Right lobe of liver (tissue), 6 donors: ENCODE measurements around the gene PTOV1. TPM values are rescaled to one million over a fixed set of nuclear protein-coding genes. Genes with fewer than 3 reads are reported as not detected.

ENCODE experiments used
- ATAC-seq, 4 donors: fragments of 200-7000 bp; cut with Tn5 transposase; one replicate each; pipeline ENCODE4 v1.9.1; 2020; ENCODE audit warnings: mild to moderate bottlenecking in 4 of 4, moderate library complexity in 4 of 4
- DNase-seq, 3 donors: peaks; one replicate each; pipeline ENCODE4 v3.0.0-alpha.2; 2020
- H3K27ac ChIP-seq, 3 donors: fragments of 200-600 bp; one replicate each; pipeline ENCODE4 v1.8.0; 2022
- H3K27me3 ChIP-seq, 2 donors: fragments of 200-600 bp; one replicate each; pipeline ENCODE4 v1.8.0; 2022
- H3K36me3 ChIP-seq, 4 donors: fragments of 200-600 bp; sonication (generic) in 1 of 4; one replicate each; pipeline versions ENCODE4 v1.5.1 to v1.8.0; 2017 to 2022; ENCODE audit warnings: control low read depth in 1 of 4
- H3K4me1 ChIP-seq, 4 donors: fragments of 200-600 bp; sonication (generic) in 1 of 4; one replicate each; pipeline versions ENCODE4 v1.5.1 to v1.8.0; 2017 to 2022; ENCODE audit warnings: control low read depth in 1 of 4
- H3K4me3 ChIP-seq, 3 donors: fragments of 200-600 bp; one replicate each; pipeline ENCODE4 v1.8.0; 2022
- H3K9me3 ChIP-seq, 4 donors: fragments of 200-600 bp; sonication (generic) in 1 of 4; one replicate each; pipeline versions ENCODE4 v1.5.1 to v1.8.0; 2017 to 2022; ENCODE audit warnings: control low read depth in 1 of 4
- POLR2A ChIP-seq: fragments of 450-650 bp; IDR thresholded peaks from one replicate; pipeline ENCODE4 v1.6.1; 2017; ENCODE audit warnings: antibody characterized with exemption, mild to moderate bottlenecking
- WGBS: methylation state at CpG from one replicate; pipeline ENCODE4 v1.1.6; 2018; ENCODE audit warnings: low coverage, low lambda C conversion rate; ENCODE audit not compliant: insufficient coverage; ENCODE audit errors: missing lambda C conversion rate; 5-methylcytosine and 5-hydroxymethylcytosine counted together
- intact Hi-C, 2 donors: fragments of 100-400 bp; cut with DNase I; formaldehyde crosslinking; loops; one replicate each; pipeline versions ENCODE4 v1.11.2 to v1.14.1; 2022
- total RNA-seq, 6 experiments: library from RNA; depleted of rRNA in 2 of 6; stranded (reverse); fragments of >200 nt in 2 of 6; fragmentation: NEBNext Ultra II Directional in 3 of 6; extraction: Animal tissue kit (Norgen Biotek cat#: 25700) in 3 of 6; gene quantifications; one replicate each; pipeline versions ENCODE4 v1.1.0 to v1.2.4, GENCODE V29; 2016 to 2023
- TF ChIP-seq, protein P1 (sequence below), 4 donors: fragments of 200-600 bp in 3 of 4; fragments of 450-650 bp in 1 of 4; IDR thresholded peaks; one replicate each; pipeline versions ENCODE4 v1.5.1 to v1.8.0; 2016 to 2022; ENCODE audit warnings: antibody characterized with exemption in 4 of 4, mild to moderate bottlenecking in 2 of 4
- donor health status: DM: no; HTN: yes; CAD: no.
- donor health status: DM: no; HTN: no; CAD: no.
- donor health status: DM: no; HTN: no; CAD: no.
- donor health status: DM: no; HTN: yes; CAD: no.
- donor health status: DM: no; HTN: yes; CAD: no.

Gene PTOV1
- total RNA-seq, 6 experiments from 2014 or later, result 44.4 to 93.0 (median 69.6) TPM

DNA sequence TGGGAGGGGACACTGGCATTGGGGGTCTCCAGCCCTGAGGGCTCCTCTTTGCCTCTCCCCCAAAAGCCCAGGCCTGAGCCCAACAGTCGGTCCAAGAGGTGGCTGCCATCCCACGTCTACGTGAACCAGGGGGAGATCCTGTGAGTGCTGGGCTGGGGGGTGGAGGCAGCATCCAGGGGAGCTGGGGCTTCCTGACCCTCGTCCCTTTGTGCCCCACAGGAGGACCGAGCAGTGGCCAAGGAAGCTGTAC is 6.8 kb downstream of the PTOV1 start:
- ATAC-seq (no peak), DNase-seq (no peak)
- Histone ChIP-seq H3K9me3 (no peaks in the 10 kb centered on the region), H3K4me1 (peaks cover 0 to 9% (median under 1%) of the 10 kb centered on the region in 4 donors), H3K27ac (no peak overlapping the region), H3K27me3 (no peaks in the 10 kb centered on the region), H3K36me3 (peaks cover 0 to 43% (median 4%) of the 10 kb centered on the region in 4 donors), H3K4me3 (no peak overlapping the region)
- TF ChIP-seq, protein P1, sequence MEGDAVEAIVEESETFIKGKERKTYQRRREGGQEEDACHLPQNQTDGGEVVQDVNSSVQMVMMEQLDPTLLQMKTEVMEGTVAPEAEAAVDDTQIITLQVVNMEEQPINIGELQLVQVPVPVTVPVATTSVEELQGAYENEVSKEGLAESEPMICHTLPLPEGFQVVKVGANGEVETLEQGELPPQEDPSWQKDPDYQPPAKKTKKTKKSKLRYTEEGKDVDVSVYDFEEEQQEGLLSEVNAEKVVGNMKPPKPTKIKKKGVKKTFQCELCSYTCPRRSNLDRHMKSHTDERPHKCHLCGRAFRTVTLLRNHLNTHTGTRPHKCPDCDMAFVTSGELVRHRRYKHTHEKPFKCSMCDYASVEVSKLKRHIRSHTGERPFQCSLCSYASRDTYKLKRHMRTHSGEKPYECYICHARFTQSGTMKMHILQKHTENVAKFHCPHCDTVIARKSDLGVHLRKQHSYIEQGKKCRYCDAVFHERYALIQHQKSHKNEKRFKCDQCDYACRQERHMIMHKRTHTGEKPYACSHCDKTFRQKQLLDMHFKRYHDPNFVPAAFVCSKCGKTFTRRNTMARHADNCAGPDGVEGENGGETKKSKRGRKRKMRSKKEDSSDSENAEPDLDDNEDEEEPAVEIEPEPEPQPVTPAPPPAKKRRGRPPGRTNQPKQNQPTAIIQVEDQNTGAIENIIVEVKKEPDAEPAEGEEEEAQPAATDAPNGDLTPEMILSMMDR (IDR thresholded peaks at IDR 0.05), result no peak
- TF ChIP-seq POLR2A, result no peak
- intact Hi-C loops, result no loop called here
- WGBS, result no CpG with 5 or more reads among the region's 5 CpGs

DNA sequence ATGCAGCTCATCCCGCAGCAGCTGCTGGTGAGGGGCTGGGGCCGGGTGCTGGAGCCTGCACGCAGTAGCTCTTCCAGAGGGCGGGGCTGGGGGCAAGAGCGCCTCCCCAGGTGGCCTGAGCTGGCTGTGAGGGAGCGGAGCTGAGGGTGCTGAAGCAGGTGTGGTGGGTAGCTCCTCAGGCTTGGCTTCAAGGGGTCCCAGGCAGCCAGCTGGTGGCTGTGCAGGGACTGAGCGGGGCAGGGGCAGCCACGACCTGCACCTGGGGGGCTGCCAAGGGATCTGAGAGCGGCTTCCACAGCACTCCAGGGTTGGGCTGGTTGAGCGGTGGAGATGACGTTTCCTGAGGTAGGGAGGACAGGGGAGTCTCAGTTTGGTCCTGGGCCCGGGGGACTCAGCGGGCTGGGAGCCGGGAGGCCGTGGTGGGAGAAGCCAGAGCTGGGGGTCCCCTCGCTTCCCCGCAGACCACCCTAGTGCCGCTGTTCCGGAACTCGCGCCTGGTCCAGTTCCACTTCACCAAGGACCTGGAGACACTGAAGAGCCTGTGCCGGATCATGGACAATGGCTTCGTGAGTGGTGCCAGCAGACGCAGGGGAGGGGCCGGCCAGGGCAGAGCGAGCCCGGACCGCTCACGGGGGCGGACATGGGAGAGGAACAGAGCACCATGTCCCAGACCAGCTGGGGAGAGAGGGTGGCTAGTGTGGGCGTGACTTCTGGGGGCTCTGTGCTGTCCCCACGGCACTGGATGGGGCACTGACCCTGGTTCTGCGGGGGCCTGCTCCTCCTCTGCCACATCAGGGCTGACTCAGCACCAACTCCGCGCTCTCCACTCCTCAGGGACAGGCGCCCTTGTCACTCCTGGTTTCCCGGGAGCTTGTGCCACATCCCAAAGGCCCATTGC is 7.4 kb downstream of the PTOV1 start:
- no peak overlapping the region for H3K27ac ChIP-seq
- DNase-seq (peak; percentile 32 to 52 (median 50)), ATAC-seq (no peak)
- H3K27me3 ChIP-seq, result no peaks in the 10 kb centered on the region
- no peak for TF ChIP-seq POLR2A
- TF ChIP-seq, protein P1 (IDR thresholded peaks at IDR 0.05), result no peak
- H3K9me3 ChIP-seq, result no peaks in the 10 kb centered on the region
- peaks cover 0 to 3% (median 0%) of the 10 kb centered on the region in 4 donors for H3K4me1 ChIP-seq
- H3K4me3 ChIP-seq, result no peak overlapping the region
- peaks cover 0 to 43% (median 4%) of the 10 kb centered on the region in 4 donors for H3K36me3 ChIP-seq
- WGBS, result 95% methylated on average over 11 of the region's 37 CpGs
- intact Hi-C loops, result no loop called here

GRCh38 chr19:49859682-49860335 is 8.8 kb downstream of the PTOV1 start:
- Histone ChIP-seq H3K27me3 (no peaks in the 10 kb centered on the region), H3K9me3 (no peaks in the 10 kb centered on the region), H3K4me1 (peaks cover 0 to 2% (median 0%) of the 10 kb centered on the region in 4 donors), H3K4me3 (no peak overlapping the region), H3K36me3 (peaks cover 3 to 44% (median 5%) of the 10 kb centered on the region in 4 donors), H3K27ac (no peak overlapping the region)
- ATAC-seq (no peak), DNase-seq (peak in 2 of 3 donors; percentile 45 to 51)
- TF ChIP-seq POLR2A, result no peak
- TF ChIP-seq, protein P1 (IDR thresholded peaks at IDR 0.05), result no peak
- 17% methylated on average over 1 of the region's 22 CpGs for WGBS
- intact Hi-C loops, result no loop called here

DNA sequence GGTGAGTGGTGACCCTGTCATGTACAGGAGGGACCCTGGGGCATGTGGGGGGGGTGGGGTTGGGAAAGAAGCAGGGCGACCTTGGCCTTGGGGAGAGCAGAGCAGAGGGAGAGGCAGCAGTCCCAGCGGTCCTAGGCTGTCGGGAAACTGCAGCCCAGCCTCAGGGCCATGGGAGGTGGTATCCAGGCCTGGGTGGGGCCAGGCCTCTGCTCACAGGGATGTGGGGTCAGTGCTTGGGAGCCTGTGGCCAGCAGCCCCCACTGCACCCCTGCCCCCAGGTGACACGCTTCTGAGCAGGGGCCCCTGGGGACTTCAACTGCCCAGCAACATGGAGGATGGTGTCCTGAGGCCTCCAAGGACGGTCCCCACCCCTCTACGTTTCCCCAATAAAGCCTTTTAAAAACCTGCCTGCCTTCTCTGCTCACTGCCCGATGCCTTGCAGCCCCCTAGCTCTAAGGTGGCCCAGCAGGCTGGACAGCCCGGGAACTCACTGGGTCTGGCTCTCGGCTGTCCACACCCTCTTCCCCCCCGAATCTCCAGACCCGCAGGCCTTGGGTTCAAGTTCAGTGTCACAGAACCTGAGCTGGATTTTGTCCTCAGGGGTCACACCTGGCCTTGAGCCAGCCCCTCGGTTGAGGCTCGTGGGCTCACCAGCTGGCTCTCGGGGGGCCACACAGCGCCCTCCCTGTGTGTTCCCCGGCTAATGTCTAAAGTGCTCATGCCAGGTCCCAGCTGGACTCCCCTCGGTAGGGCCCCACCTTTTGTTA is 9.6 kb downstream of the PTOV1 start:
- ATAC-seq (no peak), DNase-seq (peak in 2 of 3 donors; percentile 46 to 48)
- H3K9me3 ChIP-seq, result no peaks in the 10 kb centered on the region
- H3K4me3 ChIP-seq, result no peak overlapping the region
- no peaks in the 10 kb centered on the region for H3K27me3 ChIP-seq
- intact Hi-C loops, result no loop called here
- 59% methylated on average over 7 of the region's 17 CpGs for WGBS
- no peak overlapping the region for H3K27ac ChIP-seq
- peaks cover 0 to 10% (median under 1%) of the 10 kb centered on the region in 4 donors for H3K4me1 ChIP-seq
- no peak for TF ChIP-seq POLR2A
- TF ChIP-seq, protein P1 (IDR thresholded peaks at IDR 0.05), result no peak
- peaks cover 3 to 37% (median 6%) of the 10 kb centered on the region in 4 donors for H3K36me3 ChIP-seq
